ENCODE data around the gene CYTH4.

The CYTH4 gene

DNA sequence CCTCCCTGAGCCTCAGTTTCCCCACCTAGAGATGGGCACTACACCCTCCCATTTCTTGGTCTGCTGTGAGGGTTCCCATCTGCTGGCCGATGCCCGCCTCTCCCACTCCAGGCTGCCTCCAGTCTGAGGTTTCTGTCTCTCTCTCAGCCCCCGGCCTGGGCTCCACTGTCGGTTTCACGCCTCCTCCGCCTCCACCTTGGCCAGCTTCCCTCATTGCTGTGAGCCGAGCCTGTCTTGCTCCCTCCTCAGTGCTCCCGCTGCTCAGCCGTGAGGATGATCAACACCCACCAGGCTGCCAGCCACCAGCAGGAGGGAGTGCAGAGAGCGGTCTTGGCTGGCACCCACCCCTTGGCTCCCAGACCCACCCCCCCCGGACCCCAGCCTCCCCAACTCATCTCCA, 61.0 kb downstream of the CYTH4 start:
- DNase-seq, result peak in 20 of 56 donors; percentile 3 to 49 (median 21)

DNA sequence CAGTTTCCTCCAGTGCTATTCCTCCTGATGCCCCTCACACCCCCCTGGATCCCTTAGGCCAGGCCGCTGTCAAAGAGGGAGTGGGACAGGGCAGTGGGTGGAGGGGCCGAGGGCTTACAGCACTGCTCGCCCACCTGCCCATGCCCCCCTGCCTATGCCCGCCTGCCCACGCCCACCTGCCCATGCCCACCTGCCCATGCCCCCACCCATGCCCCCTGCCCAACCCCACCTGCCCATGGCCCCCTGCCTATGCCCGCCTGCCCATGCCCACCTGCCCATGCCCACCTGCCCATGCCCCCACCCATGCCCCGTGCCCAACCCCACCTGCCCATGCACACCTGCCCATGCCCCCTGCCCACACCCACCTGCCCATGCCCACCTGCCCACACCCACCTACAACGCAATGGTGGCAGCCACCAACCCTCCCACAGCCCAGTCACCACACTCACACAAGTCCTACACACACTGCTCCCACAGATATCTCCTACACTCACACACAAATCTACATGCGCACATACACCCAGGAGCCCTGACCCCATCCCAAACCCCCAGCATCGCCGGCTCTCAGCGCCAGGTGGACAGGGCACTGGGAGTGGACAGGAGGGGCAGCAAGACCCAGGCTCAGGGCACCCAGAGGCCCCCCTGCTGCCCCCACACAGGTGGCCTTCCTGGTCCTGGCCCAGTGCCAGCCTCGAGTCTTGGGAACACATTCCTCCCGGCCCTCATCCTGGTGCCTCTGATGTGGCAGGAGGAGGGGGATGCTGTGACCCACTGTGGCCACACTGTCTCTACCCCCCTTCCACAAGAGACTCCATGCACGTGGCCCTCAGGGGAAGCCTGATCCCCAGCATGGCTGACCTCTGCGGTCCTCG, 61.8 kb downstream of the CYTH4 start:
- DNase-seq, result peak in 1 of 56 donors; percentile 20

DNA sequence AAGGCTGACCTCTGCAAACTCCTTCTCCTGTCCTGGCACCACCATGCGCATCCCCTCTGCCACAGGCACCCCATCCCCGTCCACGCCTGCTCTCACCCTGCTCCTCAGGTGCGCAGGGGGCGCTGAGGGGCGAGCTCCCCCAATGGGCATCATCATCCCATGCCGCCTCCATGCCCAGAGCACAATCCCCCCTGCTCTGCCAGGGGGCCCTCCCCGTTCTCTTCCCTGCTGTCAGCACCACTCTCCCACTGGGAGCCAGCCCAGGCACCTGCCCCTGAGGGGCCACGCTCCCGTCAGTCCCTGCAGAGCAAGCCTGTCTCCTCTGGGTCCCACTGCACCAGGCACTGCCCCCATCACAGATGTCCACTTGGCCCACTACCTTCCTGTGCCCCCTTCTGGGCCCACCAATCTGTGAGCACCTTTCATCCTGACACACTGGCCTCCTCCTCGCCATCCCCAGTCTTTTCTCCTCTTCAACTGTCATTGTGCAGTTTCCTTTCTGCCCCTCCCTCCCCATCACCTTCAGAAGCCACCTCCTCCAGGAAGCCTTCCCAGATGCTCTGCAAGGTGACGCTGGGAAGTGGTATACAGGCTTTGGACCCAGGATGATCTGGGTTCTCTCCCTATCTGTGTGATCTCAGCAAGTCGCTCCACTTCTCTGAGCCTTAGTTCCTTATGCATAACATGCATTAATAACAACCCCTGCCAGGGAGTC, 62.6 kb downstream of the CYTH4 start:
- DNase-seq, result no peak

DNA sequence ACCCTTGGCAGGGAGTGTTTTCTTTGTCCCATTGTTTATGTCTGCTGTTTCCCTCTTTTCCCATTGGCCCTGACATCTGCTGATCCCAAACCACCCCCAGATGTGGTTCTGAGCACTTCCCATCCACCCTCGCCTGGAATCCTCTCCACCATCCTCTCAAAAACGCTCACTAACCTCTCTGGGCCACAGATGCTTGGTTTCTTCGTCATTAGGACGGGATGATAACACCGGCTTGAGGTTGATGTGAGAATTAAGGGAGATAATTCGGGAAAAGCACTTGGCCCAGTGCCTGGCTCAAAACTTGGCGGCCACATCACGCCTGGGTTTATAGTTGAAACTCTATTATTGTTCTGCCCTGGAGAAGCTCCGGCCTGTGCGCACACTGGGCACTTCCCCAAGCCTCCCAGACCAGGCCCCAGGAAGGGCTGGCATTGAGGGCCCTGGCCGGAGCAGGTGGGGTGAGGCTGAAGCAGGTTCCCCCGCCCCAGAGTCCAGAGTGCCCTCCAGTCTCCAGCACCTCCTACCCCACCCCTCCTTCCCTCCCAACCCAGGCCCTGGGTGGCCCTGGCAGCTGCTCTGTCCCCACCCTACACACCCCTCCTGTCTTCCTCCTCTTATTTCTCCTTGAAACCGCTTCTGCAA, 63.7 kb downstream of the CYTH4 start:
- DNase-seq, result peak in 2 of 56 donors; percentile 11 to 22

DNA sequence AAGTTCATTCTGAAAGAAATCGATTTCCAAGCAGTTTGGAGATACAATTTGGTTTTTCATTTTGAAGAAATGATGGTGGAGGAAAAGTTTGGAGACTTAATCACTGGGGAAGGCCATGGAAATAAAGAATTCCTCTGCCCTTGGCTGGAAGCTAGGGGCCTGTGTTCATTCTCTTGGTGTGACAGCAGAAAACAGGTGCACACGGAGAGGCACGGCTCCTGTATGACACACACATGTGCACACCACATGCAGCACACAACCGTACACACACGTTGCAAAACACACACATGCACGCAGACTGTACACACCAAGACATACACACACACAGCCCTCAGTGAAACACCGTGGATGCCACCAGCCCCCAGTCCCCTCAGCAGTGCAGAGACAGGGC, 64.2 kb downstream of the CYTH4 start:
- DNase-seq, result no peak

DNA sequence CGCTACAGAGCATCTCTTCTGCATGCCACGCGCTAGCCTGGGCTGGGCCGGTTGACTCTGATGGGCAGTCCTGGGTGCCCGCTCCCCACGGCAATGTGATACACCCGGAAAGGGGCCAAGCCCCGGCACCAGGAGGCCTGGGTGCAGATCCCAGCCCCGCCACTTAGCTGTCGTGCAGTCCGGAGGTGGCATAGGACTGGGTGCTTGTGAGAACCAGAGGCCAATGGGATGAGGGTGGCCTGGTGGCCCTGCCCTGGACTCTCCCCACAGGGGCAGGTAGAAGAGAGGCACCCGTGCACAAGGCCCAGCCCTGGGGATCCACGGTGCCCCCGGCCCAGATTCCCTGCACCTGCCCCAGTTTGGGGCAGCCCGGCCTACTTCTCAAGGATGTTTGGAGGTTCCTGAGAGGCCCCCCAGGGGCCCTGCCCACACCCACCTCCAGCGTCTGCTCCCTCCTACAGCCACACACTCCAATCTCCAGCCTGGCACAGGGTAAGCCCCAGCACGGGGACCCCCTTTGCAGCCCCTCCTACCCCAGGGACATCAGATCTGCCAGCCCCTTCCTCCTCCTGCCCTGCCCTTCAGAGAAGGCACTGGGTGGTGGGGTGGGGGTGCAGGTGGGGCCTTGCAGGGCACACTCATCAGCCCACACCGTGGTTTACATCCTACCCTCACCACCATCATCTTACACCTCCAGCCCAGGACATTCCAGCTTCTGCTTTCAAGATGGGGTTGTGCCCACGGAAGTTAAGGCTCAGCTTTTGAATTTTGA, 66.9 kb downstream of the CYTH4 start:
- no peak for DNase-seq

DNA sequence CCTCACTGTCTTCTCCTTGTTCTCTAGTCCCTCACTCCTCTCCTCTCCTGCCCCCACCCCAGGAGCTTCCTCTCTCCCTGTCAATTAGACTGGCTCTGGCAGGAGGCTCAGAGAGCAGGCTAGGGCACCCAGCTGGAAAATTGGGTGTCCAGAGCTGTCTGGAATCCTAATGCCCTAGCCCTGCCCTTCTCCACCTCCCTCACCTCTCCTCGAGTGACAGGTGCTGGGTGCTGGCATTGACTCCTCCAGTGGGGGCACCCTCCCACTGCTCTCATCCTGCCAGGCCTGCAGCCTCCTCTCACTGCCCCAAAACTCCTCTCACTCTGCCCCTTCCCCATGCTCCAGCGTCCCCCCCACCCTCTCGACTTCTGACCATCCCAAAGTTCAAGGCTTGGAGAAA, 68.9 kb downstream of the CYTH4 start:
- DNase-seq, result no peak

DNA sequence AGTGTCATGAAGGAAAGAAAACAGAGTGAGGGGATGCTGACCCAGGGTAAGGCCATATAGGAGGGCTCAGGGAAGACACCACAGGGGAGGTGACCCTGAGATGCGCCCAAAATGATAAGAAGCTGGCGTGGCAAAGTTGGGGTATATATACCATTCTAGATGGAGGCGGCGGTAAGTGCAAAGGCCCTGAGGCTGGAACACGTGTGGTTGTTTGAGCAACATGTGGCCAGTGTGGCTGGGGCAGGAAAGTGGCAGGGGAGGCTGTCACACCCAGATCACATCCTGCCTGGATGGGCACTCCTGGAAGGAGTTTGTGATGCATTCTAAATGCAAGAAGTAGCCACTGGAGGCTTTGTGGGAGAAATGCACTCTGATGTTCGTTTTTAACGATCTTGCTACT, 70.2 kb downstream of the CYTH4 start:
- DNase-seq, result no peak

DNA sequence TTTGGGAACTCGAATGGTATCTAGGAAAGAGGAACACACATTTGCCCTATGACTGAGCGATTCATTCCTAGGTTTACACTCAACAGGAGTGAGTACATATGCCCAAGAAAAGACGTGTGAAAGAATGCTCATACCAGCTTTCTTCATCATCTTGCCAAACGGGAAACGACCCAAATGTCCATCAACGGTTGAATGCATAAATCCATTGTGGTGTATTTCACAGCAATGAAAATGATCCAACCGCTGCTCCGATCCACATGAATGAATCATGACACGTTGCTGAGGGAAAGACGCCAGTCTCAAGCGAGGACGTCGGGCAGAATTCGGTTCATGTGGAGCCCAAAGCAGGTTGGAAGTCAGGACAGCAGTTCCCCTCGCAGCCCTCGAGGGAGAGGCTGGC, 71.5 kb downstream of the CYTH4 start:
- no peak for DNase-seq

DNA sequence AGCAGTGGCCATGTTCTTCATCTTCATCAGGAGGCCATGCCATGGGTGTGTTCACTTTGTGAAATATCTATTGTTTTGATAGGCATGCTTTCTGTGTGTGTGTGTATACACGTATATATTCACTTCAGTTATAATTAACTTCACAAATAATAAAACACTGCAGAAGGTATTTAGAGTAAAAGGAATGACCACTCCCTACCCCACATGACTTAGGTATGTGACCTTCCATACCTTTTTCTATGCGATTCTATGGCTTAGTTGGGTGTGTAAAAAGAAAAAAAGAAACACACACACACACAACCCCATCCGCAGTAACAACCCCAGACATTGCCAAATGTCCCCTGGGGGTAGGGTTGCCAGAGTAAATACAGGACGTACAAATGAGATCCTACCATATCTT, 72.0 kb downstream of the CYTH4 start:
- DNase-seq, result no peak

DNA sequence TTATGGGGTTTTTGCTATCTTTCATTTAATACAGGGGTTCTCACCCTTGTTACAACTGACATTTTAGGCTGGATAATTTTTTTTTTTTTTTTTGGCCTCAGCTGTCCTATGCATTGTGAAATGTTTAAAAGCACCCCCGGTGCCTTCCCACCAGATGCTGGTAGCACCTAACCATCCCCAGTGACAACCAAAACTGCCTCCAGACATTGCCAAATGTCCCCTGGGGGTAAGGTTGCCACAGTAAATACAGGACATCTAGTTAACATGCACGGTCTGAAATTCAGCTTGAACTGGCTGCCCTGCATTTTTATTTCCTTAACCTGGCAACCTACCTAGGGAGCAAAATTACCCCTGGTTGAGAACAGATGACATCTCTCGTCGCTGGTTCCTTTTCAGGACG, 72.4 kb downstream of the CYTH4 start:
- DNase-seq, result no peak

DNA sequence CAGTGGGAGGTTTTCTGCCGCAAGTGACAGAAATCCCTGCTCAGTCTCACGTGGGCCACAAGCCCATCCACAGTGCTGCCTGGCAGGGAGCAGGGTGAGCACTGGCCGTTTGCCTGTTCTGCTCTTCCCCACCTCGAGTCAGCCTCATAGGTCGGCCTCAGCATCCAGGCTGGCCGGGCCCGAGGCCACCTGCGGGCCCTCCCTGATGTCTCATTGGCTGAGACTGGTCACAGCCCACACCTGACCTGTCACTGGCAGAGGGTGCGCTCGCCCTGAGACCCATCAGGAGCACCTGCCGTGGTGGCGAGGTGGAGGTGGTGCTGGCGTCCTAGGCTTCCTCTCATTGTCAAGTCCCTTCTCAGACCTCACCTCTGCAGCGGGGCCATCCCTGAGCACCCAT, 72.9 kb downstream of the CYTH4 start:
- DNase-seq, result no peak

DNA sequence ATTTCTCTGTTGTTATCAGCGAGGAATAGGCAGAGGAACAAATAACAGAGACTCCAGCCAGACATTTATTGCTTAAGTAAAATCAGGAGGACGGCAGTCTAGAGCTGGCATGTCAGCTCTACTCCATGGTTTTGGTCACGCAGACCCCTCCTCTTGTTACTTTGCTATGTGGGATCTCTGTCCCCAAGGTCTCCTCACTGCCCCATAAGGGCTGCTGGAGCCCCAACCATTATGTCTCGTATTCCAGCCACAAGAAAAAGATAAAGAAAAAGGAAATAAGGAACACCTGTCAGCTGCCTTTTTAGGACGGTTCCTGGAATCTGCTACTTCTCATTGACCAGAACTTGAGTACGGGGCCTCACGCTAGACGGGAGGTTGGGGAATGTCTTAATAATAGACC, 74.6 kb downstream of the CYTH4 start:
- DNase-seq, result no peak

DNA sequence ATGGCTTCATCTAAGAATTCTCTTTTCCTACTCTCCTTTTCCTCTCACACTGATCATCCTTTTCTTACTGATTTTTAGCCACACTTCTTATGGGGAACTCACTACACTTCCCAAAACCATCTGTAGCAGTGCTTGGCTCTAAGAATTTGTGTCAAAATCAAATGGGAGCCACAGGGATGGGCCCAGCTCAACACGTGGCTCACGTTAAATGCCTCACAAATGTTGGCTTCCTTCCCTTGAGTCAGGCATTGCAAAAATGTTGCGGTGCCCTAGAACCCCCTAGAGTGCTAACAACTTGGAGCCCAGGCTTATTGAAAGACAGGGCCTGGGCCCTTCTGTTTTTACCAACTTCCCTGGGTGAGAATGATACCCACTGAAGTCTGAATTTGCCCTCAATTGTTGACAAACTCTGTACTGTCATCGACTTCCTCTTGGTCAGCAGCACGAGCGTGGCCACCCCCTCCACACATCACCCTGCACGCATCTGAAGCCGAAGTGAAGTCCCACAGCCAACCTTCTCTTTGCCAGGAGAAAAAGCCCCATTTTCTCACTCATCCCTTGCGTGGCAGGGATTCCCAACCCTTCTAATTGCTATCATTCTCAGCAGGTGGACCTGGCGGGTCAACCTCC, 75.3 kb downstream of the CYTH4 start:
- DNase-seq, result no peak

DNA sequence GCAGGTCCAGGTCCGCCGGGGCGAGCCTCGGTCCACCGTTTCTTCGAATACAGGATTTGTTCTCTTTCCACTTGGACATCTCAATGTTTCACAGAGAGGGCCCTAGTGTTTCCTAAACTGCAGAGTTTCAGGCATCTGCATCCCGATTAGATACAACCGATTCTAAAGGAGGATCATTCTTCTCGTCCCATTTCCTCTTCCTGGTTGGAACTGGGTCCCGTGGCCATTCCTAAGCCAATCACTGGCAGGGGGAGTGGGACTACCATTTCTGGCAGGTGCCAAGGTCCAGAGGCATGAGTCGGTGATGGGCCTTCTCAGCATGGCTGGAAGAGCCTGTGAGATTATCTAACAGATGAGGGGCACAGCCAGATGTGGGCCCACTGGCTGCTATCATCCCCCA, 76.1 kb downstream of the CYTH4 start:
- DNase-seq, result no peak

DNA sequence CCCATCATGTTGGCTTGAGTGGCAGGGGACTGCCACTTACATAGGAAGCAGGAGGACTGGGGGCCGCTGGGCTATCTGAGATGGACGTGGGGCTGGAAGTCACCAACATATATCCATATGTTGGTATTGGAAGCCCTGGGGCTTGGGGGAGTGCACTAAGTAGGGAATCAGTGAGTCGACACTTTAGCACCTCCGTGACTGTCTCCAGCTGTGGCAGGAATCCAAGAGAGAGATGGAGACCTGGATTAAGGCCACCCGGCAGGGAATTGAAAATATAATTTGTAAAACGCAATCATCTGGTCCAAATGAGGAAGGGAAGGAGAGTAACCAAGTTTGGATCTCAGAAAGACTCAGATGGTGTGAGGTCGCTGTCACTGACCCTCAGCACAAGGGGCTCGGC, 76.6 kb downstream of the CYTH4 start:
- DNase-seq, result no peak

DNA sequence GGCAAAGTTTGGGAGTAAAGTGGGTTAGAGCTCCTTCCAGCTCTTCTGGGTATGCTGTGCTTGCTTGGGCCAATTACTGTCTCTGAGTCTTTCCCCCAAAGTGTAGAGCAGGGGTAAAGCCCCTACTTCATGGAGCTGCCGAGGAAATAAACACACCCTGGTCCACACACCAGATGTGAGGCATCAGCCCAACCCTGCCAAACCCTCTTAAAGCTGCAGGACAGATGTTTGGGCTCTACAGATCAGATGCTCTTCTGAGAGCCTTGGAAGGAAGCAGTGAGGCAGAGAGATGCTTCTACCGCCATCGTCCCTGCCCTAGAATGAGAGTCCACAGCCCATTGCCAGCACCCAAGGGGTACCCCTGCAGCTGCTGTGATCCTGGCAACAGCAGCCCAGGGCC, 80.3 kb downstream of the CYTH4 start:
- no peak for DNase-seq

DNA sequence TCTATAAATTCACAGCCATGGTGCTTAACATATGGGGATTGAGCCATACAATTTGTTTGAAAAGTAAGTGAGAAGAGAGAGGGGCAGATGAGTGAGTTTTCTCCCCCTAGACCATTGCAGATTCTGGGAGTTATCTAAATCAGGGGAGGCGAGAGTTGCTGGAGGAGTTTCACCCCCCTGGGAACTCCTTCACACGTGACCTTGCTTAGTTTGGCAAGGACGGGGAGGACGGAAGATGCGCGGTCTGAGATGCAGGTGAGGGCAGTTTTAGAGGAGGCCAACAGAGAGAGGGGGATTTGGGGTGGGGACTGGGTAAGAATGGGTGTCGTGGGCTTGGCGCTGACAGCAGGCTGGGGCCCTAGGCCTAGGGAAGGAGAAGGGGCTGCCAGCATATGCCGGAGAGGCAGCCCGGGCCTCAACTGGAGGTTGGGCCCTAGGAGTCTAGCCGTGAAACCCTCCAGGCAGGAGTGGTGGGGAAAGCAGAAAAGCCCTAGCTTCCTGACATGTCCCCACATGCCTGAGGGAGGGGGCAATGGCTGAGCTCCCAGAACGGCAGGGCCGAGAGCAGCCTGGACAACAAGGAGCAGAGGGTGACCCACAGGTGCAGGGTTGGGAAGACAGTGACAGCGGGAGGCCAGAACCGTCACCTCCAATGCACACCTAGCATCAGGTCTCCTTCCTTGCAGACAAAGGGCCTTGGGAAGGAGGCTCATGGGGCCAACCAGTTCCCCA, 81.1 kb downstream of the CYTH4 start:
- DNase-seq, result no peak

Measured in amygdala (tissue), 56 donors.